ENCODE data around the gene ABAT. TPM values are rescaled to one million over a fixed set of nuclear protein-coding genes. Genes with fewer than 3 reads are reported as not detected.

The ABAT gene
- total RNA-seq, 1 donor from 2014 or later, result 24.2 TPM

GRCh38 chr16:8661703-8662102 is 12.7 kb upstream of the ABAT start:
- Mint-ChIP-seq H3K27ac (no peak overlapping the region), H3K9me3 (no peaks in the 10 kb centered on the region), H3K4me1 (ENCODE audit: low read depth) (peaks cover 6% of the 10 kb centered on the region), H3K4me3 (ENCODE audit: low read depth) (no peak overlapping the region), H3K36me3 (ENCODE audit: low read depth) (no peaks in the 10 kb centered on the region), H3K27me3 (ENCODE audit: low read depth) (no peaks in the 10 kb centered on the region)
- intact Hi-C loops (cut with micrococcal nuclease), result loop anchor here (1.0 kb wide), 1 partner anchor 219 kb away; no protein-coding TSS in a partner anchor
- no peak for DNase-seq (ENCODE audit: low spot score)

- Mint-ChIP-seq H3K36me3 (ENCODE audit: low read depth) (no peaks in the 10 kb centered on the region), H3K27ac (no peak overlapping the region), H3K27me3 (ENCODE audit: low read depth) (no peaks in the 10 kb centered on the region), H3K4me3 (ENCODE audit: low read depth) (no peak overlapping the region), H3K4me1 (ENCODE audit: low read depth) (peaks cover 3% of the 10 kb centered on the region), H3K9me3 (no peaks in the 10 kb centered on the region)
- no peak for DNase-seq (ENCODE audit: low spot score)
- intact Hi-C loops (cut with micrococcal nuclease), result no loop called here
Measured at GRCh38 chr16:8663192-8664089, 11.0 kb upstream of the ABAT start.

GRCh38 chr16:8665529-8665928 is 8.9 kb upstream of the ABAT start:
- Mint-ChIP-seq H3K27me3 (ENCODE audit: low read depth) (no peaks in the 10 kb centered on the region), H3K27ac (no peak overlapping the region), H3K36me3 (ENCODE audit: low read depth) (no peaks in the 10 kb centered on the region), H3K4me1 (ENCODE audit: low read depth) (peaks cover under 1% of the 10 kb centered on the region), H3K9me3 (no peaks in the 10 kb centered on the region), H3K4me3 (ENCODE audit: low read depth) (no peak overlapping the region)
- intact Hi-C loops (cut with micrococcal nuclease), result no loop called here
- DNase-seq (ENCODE audit: low spot score), result no peak

- no peak for DNase-seq (ENCODE audit: low spot score)
- H3K27ac Mint-ChIP-seq, result no peak overlapping the region
- H3K27me3 Mint-ChIP-seq (ENCODE audit: low read depth), result no peaks in the 10 kb centered on the region
- intact Hi-C loops (cut with micrococcal nuclease), result no loop called here
- no peaks in the 10 kb centered on the region for H3K4me1 Mint-ChIP-seq (ENCODE audit: low read depth)
- H3K4me3 Mint-ChIP-seq (ENCODE audit: low read depth), result no peak overlapping the region
- H3K36me3 Mint-ChIP-seq (ENCODE audit: low read depth), result no peaks in the 10 kb centered on the region
- no peaks in the 10 kb centered on the region for H3K9me3 Mint-ChIP-seq
Measured at GRCh38 chr16:8667492-8667891, 6.9 kb upstream of the ABAT start.

DNA sequence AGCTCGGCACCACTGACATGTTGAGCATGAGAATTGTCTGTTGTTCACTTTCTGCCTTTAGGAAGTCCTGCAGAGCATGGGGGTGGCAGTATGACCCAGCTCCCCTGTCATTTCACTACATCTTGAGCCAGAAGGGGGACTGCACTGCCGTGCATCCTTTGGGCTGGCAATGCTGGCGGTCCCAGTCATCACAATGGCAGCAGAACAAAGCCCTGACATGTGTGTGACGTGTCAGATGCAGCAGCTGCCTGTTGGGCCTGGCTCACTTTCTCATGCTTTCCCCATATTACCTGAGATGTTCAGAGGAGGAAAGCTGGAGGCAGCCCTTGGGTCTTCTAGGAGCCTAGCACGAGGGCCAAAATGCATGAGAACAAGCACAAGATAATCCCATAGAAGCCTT is 6.3 kb upstream of the ABAT start:
- no peak overlapping the region for H3K27ac Mint-ChIP-seq
- intact Hi-C loops (cut with micrococcal nuclease), result no loop called here

GRCh38 chr16:8669481-8669880 is 4.9 kb upstream of the ABAT start:
- H3K27ac Mint-ChIP-seq, result no peak overlapping the region
- no peaks in the 10 kb centered on the region for H3K36me3 Mint-ChIP-seq (ENCODE audit: low read depth)
- H3K27me3 Mint-ChIP-seq (ENCODE audit: low read depth), result no peaks in the 10 kb centered on the region
- H3K9me3 Mint-ChIP-seq, result no peaks in the 10 kb centered on the region
- H3K4me1 Mint-ChIP-seq (ENCODE audit: low read depth), result peaks cover 3% of the 10 kb centered on the region
- DNase-seq (ENCODE audit: low spot score), result no peak
- intact Hi-C loops (cut with micrococcal nuclease), result no loop called here
- H3K4me3 Mint-ChIP-seq (ENCODE audit: low read depth), result no peak overlapping the region

More for the DNA sequence above, 6.3 kb upstream of the ABAT start:
- DNase-seq (ENCODE audit: low spot score), result no peak
- H3K4me1 Mint-ChIP-seq (ENCODE audit: low read depth), result no peaks in the 10 kb centered on the region
- H3K36me3 Mint-ChIP-seq (ENCODE audit: low read depth), result no peaks in the 10 kb centered on the region
- no peaks in the 10 kb centered on the region for H3K9me3 Mint-ChIP-seq
- H3K4me3 Mint-ChIP-seq (ENCODE audit: low read depth), result no peak overlapping the region
- no peaks in the 10 kb centered on the region for H3K27me3 Mint-ChIP-seq (ENCODE audit: low read depth)

DNA sequence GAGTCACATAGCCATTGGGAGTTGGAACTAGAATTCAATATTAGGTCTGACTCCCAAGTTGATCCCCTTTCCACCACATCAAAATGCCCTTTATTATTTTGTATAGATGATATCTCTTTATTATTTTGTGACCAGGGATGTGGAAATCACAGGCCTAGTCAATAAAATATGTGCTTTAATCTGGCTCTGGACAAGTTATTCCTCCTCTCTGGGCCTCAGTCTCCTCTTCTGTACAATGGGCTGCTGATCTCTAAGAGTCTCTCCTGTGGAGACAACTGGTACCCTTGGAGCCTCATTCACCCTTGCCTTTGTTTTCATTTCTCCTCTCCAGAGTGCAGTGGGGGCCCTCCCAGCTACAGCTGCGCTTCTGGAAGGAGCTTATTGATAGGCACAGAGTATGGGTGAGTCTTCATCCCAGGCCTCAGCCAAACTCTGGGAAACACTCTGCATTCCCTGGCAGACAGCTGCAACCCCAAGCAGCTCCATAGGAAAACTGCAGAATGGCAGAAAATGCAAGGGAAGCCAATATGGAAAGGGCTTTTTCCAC is 4.3 kb upstream of the ABAT start:
- H3K36me3 Mint-ChIP-seq (ENCODE audit: low read depth), result no peaks in the 10 kb centered on the region
- no peak overlapping the region for H3K4me3 Mint-ChIP-seq (ENCODE audit: low read depth)
- H3K9me3 Mint-ChIP-seq, result no peaks in the 10 kb centered on the region
- H3K4me1 Mint-ChIP-seq (ENCODE audit: low read depth), result peaks cover 7% of the 10 kb centered on the region
- intact Hi-C loops (cut with micrococcal nuclease), result no loop called here
- no peaks in the 10 kb centered on the region for H3K27me3 Mint-ChIP-seq (ENCODE audit: low read depth)
- DNase-seq (ENCODE audit: low spot score), result no peak
- no peak overlapping the region for H3K27ac Mint-ChIP-seq

GRCh38 chr16:8673611-8674412 is 605 bp upstream of the ABAT start:
- intact Hi-C loops (cut with micrococcal nuclease), result loop anchor here (1.0 to 2.0 kb wide), 3 partner anchors 53 to 197 kb away; partner anchors contain the start of genes METTL22, PMM2 and TMEM186
- peaks cover 8% of the 10 kb centered on the region for H3K36me3 Mint-ChIP-seq (ENCODE audit: low read depth)

GRCh38 chr16:8675183-8676159 is 1.1 kb downstream of the ABAT start:
- intact Hi-C loops (cut with micrococcal nuclease), result loop anchor here (2.0 to 5.0 kb wide), 2 partner anchors 195 to 282 kb away; no protein-coding TSS in a partner anchor
- H3K27me3 Mint-ChIP-seq (ENCODE audit: low read depth), result no peaks in the 10 kb centered on the region

More at GRCh38 chr16:8673611-8674412, 605 bp upstream of the ABAT start:
- Mint-ChIP-seq H3K27me3 (ENCODE audit: low read depth) (no peaks in the 10 kb centered on the region), H3K4me3 (ENCODE audit: low read depth) (peak overlapping the region; percentile 68), H3K4me1 (ENCODE audit: low read depth) (peaks cover 36% of the 10 kb centered on the region), H3K9me3 (no peaks in the 10 kb centered on the region), H3K27ac (no peak overlapping the region)
- DNase-seq (ENCODE audit: low spot score), result no peak

DNA sequence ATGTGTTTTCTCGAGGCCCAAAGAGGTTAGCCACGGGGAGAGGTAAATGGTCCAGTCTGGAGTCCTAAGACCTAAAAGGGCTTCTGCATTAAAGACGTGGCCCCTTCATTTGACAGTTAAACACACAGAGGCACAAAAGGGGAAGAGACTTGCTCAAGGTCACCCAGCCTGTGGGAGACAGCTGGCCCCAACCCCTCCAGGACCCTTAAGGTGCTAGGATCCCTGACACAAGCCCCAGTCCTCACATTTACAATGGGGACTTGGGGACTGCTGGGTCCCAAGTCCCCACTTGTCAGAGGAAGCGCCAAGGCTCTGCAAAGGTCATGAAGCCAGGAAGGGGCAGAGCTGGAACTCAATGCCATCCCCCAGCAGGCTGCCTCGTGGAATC is 1.7 kb downstream of the ABAT start:
- intact Hi-C loops (cut with micrococcal nuclease), result loop anchor here (5.0 kb wide), 1 partner anchor 281 kb away; no protein-coding TSS in a partner anchor
- peaks cover 18% of the 10 kb centered on the region for H3K36me3 Mint-ChIP-seq (ENCODE audit: low read depth)
- peak overlapping the region; percentile 19 for H3K27ac Mint-ChIP-seq
- H3K4me1 Mint-ChIP-seq (ENCODE audit: low read depth), result peaks cover 45% of the 10 kb centered on the region
- DNase-seq (ENCODE audit: low spot score), result no peak
- peak overlapping the region; percentile 95 for H3K4me3 Mint-ChIP-seq (ENCODE audit: low read depth)
- peaks cover 8% of the 10 kb centered on the region for H3K9me3 Mint-ChIP-seq
- H3K27me3 Mint-ChIP-seq (ENCODE audit: low read depth), result no peaks in the 10 kb centered on the region

More at GRCh38 chr16:8675183-8676159, 1.1 kb downstream of the ABAT start:
- DNase-seq (ENCODE audit: low spot score), result peak; percentile 30
- Mint-ChIP-seq H3K4me1 (ENCODE audit: low read depth) (peaks cover 45% of the 10 kb centered on the region), H3K36me3 (ENCODE audit: low read depth) (peaks cover 18% of the 10 kb centered on the region), H3K4me3 (ENCODE audit: low read depth) (peak overlapping the region; percentile 95), H3K9me3 (peaks cover 8% of the 10 kb centered on the region), H3K27ac (peak overlapping the region; percentile 95)

GRCh38 chr16:8676737-8677375 is 2.4 kb downstream of the ABAT start:
- peaks cover 18% of the 10 kb centered on the region for H3K36me3 Mint-ChIP-seq (ENCODE audit: low read depth)
- H3K27ac Mint-ChIP-seq, result no peak overlapping the region
- H3K9me3 Mint-ChIP-seq, result peaks cover 8% of the 10 kb centered on the region
- H3K4me1 Mint-ChIP-seq (ENCODE audit: low read depth), result peaks cover 45% of the 10 kb centered on the region
- no peaks in the 10 kb centered on the region for H3K27me3 Mint-ChIP-seq (ENCODE audit: low read depth)
- DNase-seq (ENCODE audit: low spot score), result no peak
- H3K4me3 Mint-ChIP-seq (ENCODE audit: low read depth), result no peak overlapping the region
- intact Hi-C loops (cut with micrococcal nuclease), result loop anchor here (5.0 kb wide), 1 partner anchor 280 kb away; no protein-coding TSS in a partner anchor

Data from activated T-helper 2 cell treated with anti-CD3 and anti-CD28 coated beads, Interferon-gamma antibody, Interleukin-2, Interleukin-4, amounts not matched to agents 10 μg/mL and 5 μg/mL and 100 μg/mL, durations not matched to agents 14 hours and 24 hours and 36 hours (primary cell).